ENCODE data around the gene MMP23B. TPM values are rescaled to one million over a fixed set of nuclear protein-coding genes. Genes with fewer than 3 reads are reported as not detected.
"Not testable (repeated sequence)": the region's sequence is repeated elsewhere in the genome, so short reads cannot be mapped to it uniquely, and the experiment has no call there.

MMP23B gene
- polyA plus RNA-seq (2012; ENCODE audit: missing spikeins), result not detected

DNA sequence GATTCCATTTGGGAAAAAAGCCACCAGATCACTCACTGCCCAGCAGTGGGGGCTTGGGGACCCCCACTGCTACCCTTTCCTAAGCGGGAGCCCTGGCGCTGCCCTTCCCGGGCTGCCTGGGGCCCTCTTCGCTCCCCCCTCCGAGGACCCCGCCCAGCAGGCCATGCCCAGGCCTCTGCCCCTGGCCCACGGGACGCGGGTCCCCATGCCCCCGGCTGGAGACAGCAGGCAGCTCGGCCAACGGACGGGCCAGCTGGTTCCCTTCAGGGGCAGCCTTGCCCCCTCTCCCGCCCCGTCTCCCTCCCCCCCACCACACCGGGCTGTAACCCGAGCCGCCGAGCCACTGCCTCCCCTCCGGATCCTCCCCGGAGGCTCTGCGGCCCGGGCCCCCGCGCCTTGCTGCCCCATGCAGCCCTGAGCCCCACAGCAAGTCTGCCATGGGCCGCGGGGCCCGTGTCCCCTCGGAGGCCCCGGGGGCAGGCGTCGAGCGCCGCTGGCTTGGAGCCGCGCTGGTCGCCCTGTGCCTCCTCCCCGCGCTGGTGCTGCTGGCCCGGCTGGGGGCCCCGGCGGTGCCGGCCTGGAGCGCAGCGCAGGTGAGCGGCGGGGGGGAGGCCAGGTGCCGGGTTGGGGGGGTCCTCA lies at the start of gene MMP23B:
TSS of gene MMP23B (plus strand) at position 392 of the 639 bp plus-strand sequence. CDS start at position 438, 46 bp downstream.
- DNase-seq (ENCODE audit: insufficient read length), result peak; percentile 37

DNA sequence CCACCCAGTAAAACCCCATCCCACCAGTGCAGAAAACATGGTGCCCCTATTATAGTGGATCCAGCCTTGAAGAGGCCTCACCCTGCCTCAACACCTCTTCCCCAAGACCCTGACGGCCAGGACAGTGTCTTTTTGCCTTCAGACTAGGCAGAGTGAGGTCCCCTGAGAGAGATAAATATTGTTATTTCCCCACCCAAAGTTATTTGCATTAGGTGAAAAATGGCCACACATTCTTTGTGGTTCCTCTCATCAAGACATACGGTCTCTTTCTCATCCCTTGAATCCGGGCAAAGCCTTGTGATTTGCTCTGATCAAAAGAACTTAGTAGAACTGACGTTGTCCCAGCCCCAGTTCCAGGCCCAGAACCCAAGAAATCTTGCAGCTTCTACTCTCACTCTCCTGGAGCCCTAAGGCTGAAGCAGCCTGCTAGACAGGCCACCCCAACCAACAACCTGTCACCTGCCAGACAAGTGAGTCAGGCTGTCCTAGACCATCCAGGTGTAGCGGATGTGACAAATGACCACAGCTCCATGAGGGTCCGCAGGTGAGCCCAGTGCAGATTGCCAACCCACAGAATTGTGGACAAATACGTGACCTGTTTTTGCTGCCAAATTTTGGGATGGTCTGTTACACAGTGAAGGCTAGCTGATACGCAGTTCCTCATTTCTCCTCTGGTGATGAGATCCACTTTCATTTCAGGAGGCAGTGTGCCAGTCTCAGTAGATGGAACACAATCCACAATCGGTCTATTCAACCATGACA lies 49.2 kb upstream of the MMP23B start:
- DNase-seq (ENCODE audit: insufficient read length) (no peak), FAIRE-seq (no peak)
- TF ChIP-seq TAF1 (IDR thresholded peaks at IDR 0.05; ENCODE audit: borderline replicate concordance, low read depth, low read length) (no peak), POLR2A (IDR thresholded peaks at IDR 0.05; ENCODE audit: low read depth, low read length) (no peak), POLR2AphosphoS5 (IDR thresholded peaks at IDR 0.05; ENCODE audit: low read depth, low read length) (no peak)

More for the DNA sequence above, at the start of gene MMP23B:
- no peak for FAIRE-seq
- TF ChIP-seq POLR2A (IDR thresholded peaks at IDR 0.05; ENCODE audit: low read depth, low read length) (no peak), POLR2AphosphoS5 (IDR thresholded peaks at IDR 0.05; ENCODE audit: low read depth, low read length) (no peak), TAF1 (IDR thresholded peaks at IDR 0.05; ENCODE audit: borderline replicate concordance, low read depth, low read length) (no peak)

DNA sequence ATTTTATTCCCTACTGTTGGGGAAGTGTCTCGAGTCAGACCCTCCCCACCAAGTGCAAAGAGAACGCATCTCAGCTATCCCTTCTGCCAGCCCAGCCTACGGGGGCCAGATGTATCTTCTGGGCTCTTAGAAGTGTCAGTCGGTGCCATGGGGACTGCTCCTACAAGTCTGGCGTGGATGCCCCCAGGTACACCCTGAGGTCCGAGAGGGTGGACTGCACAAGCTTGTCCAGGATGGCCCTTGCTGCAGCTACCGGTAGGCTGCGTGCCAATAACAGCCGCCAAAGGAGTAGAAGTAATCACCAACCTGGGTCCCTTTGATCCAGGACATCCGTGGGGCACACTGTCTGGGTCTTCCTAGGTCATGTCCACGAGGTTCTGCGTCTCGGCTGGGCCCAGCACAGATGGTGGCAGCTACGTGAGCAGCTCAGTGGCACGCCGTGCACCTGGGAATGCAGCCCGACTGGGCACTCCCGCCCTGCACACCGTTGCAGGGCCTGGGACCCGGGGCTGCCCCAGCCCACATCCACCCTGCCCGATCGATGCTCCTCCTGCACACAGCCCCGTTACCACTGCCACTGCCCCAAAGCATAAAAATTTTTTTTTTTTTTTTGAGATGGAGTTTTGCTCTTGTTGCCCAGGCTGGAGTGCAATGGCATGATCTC lies 48.5 kb upstream of the MMP23B start:
- TF ChIP-seq TAF1 (IDR thresholded peaks at IDR 0.05; ENCODE audit: borderline replicate concordance, low read depth, low read length) (no peak), POLR2A (IDR thresholded peaks at IDR 0.05; ENCODE audit: low read depth, low read length) (no peak), POLR2AphosphoS5 (IDR thresholded peaks at IDR 0.05; ENCODE audit: low read depth, low read length) (no peak)
- FAIRE-seq, result no peak
- no peak for DNase-seq (ENCODE audit: insufficient read length)

DNA sequence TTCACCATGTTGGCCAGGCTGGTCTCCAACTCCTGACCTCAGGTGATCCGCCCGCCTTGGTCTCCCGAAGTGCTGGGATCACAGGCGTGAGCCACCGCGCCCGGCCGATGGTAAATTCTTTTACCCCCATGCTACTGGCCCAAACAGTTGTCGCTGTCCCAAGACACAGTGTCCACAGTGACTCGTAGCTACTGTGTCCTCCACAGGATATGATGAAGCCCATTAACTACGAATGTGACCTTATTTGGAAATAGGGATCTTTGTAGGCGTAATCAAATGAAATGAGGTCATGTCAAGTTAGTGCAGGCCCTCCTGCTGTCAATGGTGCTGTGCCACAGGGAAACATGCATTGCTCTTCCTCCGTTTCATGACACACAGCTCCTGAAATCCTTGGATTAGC lies 40.5 kb upstream of the MMP23B start:
- DNase-seq (ENCODE audit: insufficient read length) (no peak), FAIRE-seq (no peak)
- TF ChIP-seq POLR2A (IDR thresholded peaks at IDR 0.05; ENCODE audit: low read depth, low read length) (no peak), TAF1 (IDR thresholded peaks at IDR 0.05; ENCODE audit: borderline replicate concordance, low read depth, low read length) (no peak), POLR2AphosphoS5 (IDR thresholded peaks at IDR 0.05; ENCODE audit: low read depth, low read length) (no peak)

DNA sequence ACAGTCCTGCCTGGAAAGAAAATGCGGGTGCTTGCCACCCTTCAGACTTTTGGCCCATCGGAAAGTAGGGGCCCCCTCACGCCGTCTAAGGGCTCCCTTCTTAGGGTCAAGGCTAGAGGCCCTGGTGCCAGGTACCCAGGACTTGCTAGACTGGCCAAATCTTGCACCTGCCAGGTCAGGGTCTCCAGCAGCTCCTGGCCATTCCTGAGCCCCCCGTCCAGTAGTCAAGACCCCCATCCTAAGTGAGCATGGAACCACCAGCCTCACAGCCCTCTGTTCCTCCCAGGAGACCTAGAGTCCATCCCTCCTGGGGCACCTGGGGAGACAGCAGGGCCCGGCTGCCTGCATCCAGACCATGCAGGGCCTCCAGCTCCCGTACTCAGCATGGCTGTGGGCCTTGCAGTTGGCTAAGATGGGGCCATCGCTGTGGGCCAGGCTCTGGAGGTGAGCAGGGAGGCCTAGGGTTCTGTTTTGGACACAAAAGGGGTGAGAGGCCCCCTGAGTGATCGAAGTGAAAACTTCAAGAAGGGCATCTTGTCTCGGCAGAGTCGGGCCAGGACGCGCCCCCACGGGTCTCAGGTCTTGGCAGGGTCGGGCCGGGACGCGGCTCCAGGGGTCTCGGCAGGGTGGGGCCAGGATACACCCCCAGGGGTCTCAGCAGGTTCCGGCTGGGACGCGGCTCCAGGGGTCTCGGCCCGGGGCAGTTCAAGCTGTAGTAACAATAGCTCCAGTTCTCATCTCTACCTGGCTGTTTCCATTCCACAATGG lies 38.0 kb upstream of the MMP23B start:
- TF ChIP-seq TAF1 (IDR thresholded peaks at IDR 0.05; ENCODE audit: borderline replicate concordance, low read depth, low read length) (no peak), POLR2AphosphoS5 (IDR thresholded peaks at IDR 0.05; ENCODE audit: low read depth, low read length) (no peak), POLR2A (IDR thresholded peaks at IDR 0.05; ENCODE audit: low read depth, low read length) (no peak)
- DNase-seq (ENCODE audit: insufficient read length), result no peak
- no peak for FAIRE-seq

DNA sequence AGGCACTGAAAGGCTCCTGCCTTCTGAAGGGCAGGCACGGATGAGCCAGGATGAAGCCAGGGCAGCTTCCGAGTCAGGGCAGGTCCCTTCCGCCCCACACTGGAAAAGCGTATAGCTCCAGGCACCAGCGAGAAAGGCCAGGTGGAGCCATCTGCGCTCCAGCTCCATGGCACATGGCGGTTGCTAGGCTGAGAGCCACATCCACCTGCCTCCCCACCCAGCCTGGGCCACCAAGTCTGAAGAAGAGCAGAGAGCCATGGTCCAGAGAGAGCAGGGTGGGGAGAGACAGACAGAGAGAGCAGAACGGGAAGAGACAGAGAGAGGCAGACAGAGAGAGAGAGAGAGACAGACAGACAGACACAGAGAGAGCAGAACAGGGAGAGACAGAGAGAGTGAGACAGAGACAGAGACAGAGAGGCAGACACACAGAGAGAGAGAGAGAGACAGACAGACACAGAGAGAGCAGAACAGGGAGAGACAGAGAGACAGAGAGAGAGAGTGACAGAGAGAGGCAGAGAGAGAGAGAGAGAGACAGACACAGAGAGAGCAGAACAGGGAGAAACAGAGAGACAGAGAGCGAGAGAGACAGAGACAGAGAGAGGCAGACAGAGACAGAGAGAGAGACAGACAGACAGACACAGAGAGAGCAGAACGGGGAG lies 37.2 kb upstream of the MMP23B start:
- no peak for FAIRE-seq
- no peak for DNase-seq (ENCODE audit: insufficient read length)
- TF ChIP-seq POLR2AphosphoS5 (IDR thresholded peaks at IDR 0.05; ENCODE audit: low read depth, low read length) (no peak), POLR2A (IDR thresholded peaks at IDR 0.05; ENCODE audit: low read depth, low read length) (no peak), TAF1 (IDR thresholded peaks at IDR 0.05; ENCODE audit: borderline replicate concordance, low read depth, low read length) (no peak)

DNA sequence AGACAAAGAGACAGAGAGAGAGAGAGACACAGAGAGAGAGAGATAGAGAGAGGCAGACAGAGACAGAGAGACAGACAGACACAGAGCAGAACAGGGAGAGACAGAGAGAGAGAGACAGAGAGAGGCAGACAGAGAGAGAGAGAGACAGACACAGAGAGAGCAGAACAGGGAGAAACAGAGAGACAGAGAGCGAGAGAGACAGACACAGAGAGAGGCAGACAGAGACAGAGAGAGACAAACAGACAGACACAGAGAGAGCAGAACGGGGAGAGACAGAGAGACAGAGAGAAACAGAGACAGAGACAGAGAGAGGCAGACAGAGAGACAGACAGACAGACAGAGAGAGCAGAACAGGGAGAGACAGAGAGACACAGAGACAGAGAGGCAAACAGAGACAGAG lies 36.6 kb upstream of the MMP23B start:
- FAIRE-seq; DNase-seq (ENCODE audit: insufficient read length): not testable (repeated sequence)

- TF ChIP-seq TAF1 (IDR thresholded peaks at IDR 0.05; ENCODE audit: borderline replicate concordance, low read depth, low read length), result no peak
- TF ChIP-seq POLR2A (IDR thresholded peaks at IDR 0.05; ENCODE audit: low read depth, low read length), result no peak
- no peak for TF ChIP-seq POLR2AphosphoS5 (IDR thresholded peaks at IDR 0.05; ENCODE audit: low read depth, low read length)
- FAIRE-seq (no peak), DNase-seq (ENCODE audit: insufficient read length) (peak; percentile 34)
Measured at GRCh38 chr1:1596493-1597274, 35.3 kb upstream of the MMP23B start.

- peak; percentile 73 for FAIRE-seq
- TF ChIP-seq POLR2AphosphoS5 (IDR thresholded peaks at IDR 0.05; ENCODE audit: low read depth, low read length), result no peak
- DNase-seq (ENCODE audit: insufficient read length), result peak; percentile 58
Measured at GRCh38 chr1:1597275-1597930, 34.6 kb upstream of the MMP23B start.
